Right forelimb (tissue), 1 donor: ENCODE measurements around the gene ZNF695.

Experiments used
- DNase-seq: peaks from one replicate; pipeline ENCODE4 v3.0.0-alpha.2; 2018

Gene ZNF695

GRCh38 chr1:246954126-246954525, 53.7 kb downstream of the ZNF695 start:
- DNase-seq: no peak

- no peak for DNase-seq
These were observed 56.4 kb downstream of the ZNF695 start for GRCh38 chr1:246951413-246951812.

GRCh38 chr1:246949956-246950355, 57.9 kb downstream of the ZNF695 start:
- DNase-seq: no peak

- DNase-seq: no peak
These were observed 60.6 kb downstream of the ZNF695 start for GRCh38 chr1:246947255-246947654.

GRCh38 chr1:246946366-246946765, 61.5 kb downstream of the ZNF695 start:
- DNase-seq: no peak
